Lower lobe of right lung (tissue), 2 donors: Measurements from ENCODE around the gene SLC49A3. TPM values are rescaled to one million over a fixed set of nuclear protein-coding genes. Genes with fewer than 3 reads are reported as not detected.

ENCODE experiments used
- ATAC-seq, 2 donors: fragments of 200-7000 bp; cut with Tn5 transposase; one replicate each; pipeline ENCODE4 v1.9.1; 2020 to 2022; ENCODE audit warnings: mild to moderate bottlenecking in 2 of 2, moderate library complexity in 2 of 2
- DNase-seq: peaks from one replicate; pipeline ENCODE4 v3.0.0-alpha.2; 2020
- H3K27ac ChIP-seq: fragments of 200-600 bp; one replicate; pipeline ENCODE4 v1.8.0; 2022
- H3K27me3 ChIP-seq: fragments of 200-600 bp; one replicate; pipeline ENCODE4 v1.8.0; 2022; ENCODE audit warnings: low read depth
- H3K36me3 ChIP-seq: fragments of 200-600 bp; one replicate; pipeline ENCODE4 v1.8.0; 2022; ENCODE audit warnings: mild to moderate bottlenecking
- H3K4me1 ChIP-seq: fragments of 200-600 bp; one replicate; pipeline ENCODE4 v1.8.0; 2022
- H3K4me3 ChIP-seq: fragments of 200-600 bp; one replicate; pipeline ENCODE4 v1.8.0; 2022; ENCODE audit warnings: mild to moderate bottlenecking
- H3K9me3 ChIP-seq: fragments of 200-600 bp; one replicate; pipeline ENCODE4 v1.8.0; 2022
- CTCF ChIP-seq: fragments of 200-600 bp; IDR thresholded peaks from one replicate; pipeline ENCODE4 v1.8.0; 2022; ENCODE audit warnings: antibody characterized with exemption, mild to moderate bottlenecking
- intact Hi-C: fragments of 100-400 bp; cut with DNase I; formaldehyde crosslinking; loops from one replicate; pipeline ENCODE4 v1.11.0; 2022
- total RNA-seq: library from RNA; stranded (reverse); fragmentation: NEBNext Ultra II Directional; extraction: Animal tissue kit (Norgen Biotek cat#: 25700); gene quantifications from one replicate; pipeline ENCODE4 v1.2.1, GENCODE V29; 2021
- donor health status: DM: no; HTN: yes; CAD: no; lungs with severe emphysema.

The SLC49A3 gene
- total RNA-seq, 1 donor from 2014 or later: 31.5 TPM

GRCh38 chr4:717601-718320 is 28.8 kb upstream of the SLC49A3 start:
- H3K4me1 ChIP-seq: peaks cover 7% of the 10 kb centered on the region
- DNase-seq: no peak
- H3K27me3 ChIP-seq: no peaks in the 10 kb centered on the region
- peak; percentile 13 to 16 for ATAC-seq
- H3K36me3 ChIP-seq: peaks cover 11% of the 10 kb centered on the region
- no peak overlapping the region for H3K27ac ChIP-seq
- no peak overlapping the region for H3K4me3 ChIP-seq
- H3K9me3 ChIP-seq: no peaks in the 10 kb centered on the region
- TF ChIP-seq CTCF: no peak
- intact Hi-C loops: no loop called here

GRCh38 chr4:714087-714486 is 25.1 kb upstream of the SLC49A3 start:
- Histone ChIP-seq H3K4me1 (peaks cover 5% of the 10 kb centered on the region), H3K4me3 (no peak overlapping the region), H3K9me3 (no peaks in the 10 kb centered on the region), H3K27me3 (no peaks in the 10 kb centered on the region), H3K27ac (no peak overlapping the region), H3K36me3 (peaks cover 13% of the 10 kb centered on the region)
- intact Hi-C loops: no loop called here
- no peak for DNase-seq
- no peak for TF ChIP-seq CTCF
- peak in 1 of 2 donors; percentile 20 for ATAC-seq

GRCh38 chr4:712916-713632 is 24.1 kb upstream of the SLC49A3 start:
- ATAC-seq: peak in 1 of 2 donors; percentile 33

GRCh38 chr4:712093-712492 is 23.1 kb upstream of the SLC49A3 start:
- intact Hi-C loops: no loop called here

More at GRCh38 chr4:712916-713632, 24.1 kb upstream of the SLC49A3 start:
- Histone ChIP-seq H3K9me3 (no peaks in the 10 kb centered on the region), H3K4me3 (no peak overlapping the region), H3K36me3 (peaks cover 13% of the 10 kb centered on the region), H3K27ac (no peak overlapping the region), H3K27me3 (no peaks in the 10 kb centered on the region), H3K4me1 (peaks cover 14% of the 10 kb centered on the region)
- intact Hi-C loops: no loop called here
- DNase-seq: no peak
- TF ChIP-seq CTCF: no peak

GRCh38 chr4:710916-711315 is 22.0 kb upstream of the SLC49A3 start:
- no peaks in the 10 kb centered on the region for H3K27me3 ChIP-seq
- no peak overlapping the region for H3K4me3 ChIP-seq
- H3K9me3 ChIP-seq: no peaks in the 10 kb centered on the region
- ATAC-seq (no peak), DNase-seq (no peak)
- no peak for TF ChIP-seq CTCF
- intact Hi-C loops: no loop called here
- H3K4me1 ChIP-seq: peaks cover 24% of the 10 kb centered on the region
- peaks cover 13% of the 10 kb centered on the region for H3K36me3 ChIP-seq
- no peak overlapping the region for H3K27ac ChIP-seq

More at GRCh38 chr4:712093-712492, 23.1 kb upstream of the SLC49A3 start:
- Histone ChIP-seq H3K4me1 (peaks cover 20% of the 10 kb centered on the region), H3K27ac (no peak overlapping the region), H3K4me3 (no peak overlapping the region), H3K27me3 (no peaks in the 10 kb centered on the region), H3K9me3 (no peaks in the 10 kb centered on the region), H3K36me3 (peaks cover 13% of the 10 kb centered on the region)
- no peak for TF ChIP-seq CTCF
- ATAC-seq: no peak
- DNase-seq: no peak
